Esophagus muscularis mucosa (tissue), 4 donors: Measurements from ENCODE around the gene LMO7.

ENCODE experiments used
- EP300 ChIP-seq: sonication (generic); formaldehyde crosslinking; IDR thresholded peaks from one replicate; pipeline ENCODE4 v1.6.1; 2017; ENCODE audit warnings: antibody characterized with exemption
- POLR2A ChIP-seq: fragments of 450-650 bp; IDR thresholded peaks from one replicate; pipeline ENCODE4 v1.6.1; 2017; ENCODE audit warnings: antibody characterized with exemption, moderate library complexity, mild to moderate bottlenecking, low read depth
- POLR2AphosphoS5 ChIP-seq, 2 donors: sonication (generic); formaldehyde crosslinking; IDR thresholded peaks; one replicate each; pipeline ENCODE4 v1.6.1; 2017; ENCODE audit warnings: antibody characterized with exemption in 2 of 2
- TF ChIP-seq, protein P1 (sequence below), 3 experiments: fragments of 200-600 bp in 2 of 3; fragments of 450-650 bp in 1 of 3; sonication (generic) in 2 of 3; IDR thresholded peaks; one replicate each; pipeline ENCODE4 v1.5.1; 2017 to 2019; ENCODE audit warnings: antibody characterized with exemption in 3 of 3, mild to moderate bottlenecking in 2 of 3, moderate library complexity in 1 of 3

- no peak for TF ChIP-seq EP300
- TF ChIP-seq, protein P1, sequence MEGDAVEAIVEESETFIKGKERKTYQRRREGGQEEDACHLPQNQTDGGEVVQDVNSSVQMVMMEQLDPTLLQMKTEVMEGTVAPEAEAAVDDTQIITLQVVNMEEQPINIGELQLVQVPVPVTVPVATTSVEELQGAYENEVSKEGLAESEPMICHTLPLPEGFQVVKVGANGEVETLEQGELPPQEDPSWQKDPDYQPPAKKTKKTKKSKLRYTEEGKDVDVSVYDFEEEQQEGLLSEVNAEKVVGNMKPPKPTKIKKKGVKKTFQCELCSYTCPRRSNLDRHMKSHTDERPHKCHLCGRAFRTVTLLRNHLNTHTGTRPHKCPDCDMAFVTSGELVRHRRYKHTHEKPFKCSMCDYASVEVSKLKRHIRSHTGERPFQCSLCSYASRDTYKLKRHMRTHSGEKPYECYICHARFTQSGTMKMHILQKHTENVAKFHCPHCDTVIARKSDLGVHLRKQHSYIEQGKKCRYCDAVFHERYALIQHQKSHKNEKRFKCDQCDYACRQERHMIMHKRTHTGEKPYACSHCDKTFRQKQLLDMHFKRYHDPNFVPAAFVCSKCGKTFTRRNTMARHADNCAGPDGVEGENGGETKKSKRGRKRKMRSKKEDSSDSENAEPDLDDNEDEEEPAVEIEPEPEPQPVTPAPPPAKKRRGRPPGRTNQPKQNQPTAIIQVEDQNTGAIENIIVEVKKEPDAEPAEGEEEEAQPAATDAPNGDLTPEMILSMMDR (IDR thresholded peaks at IDR 0.05): peak in 1 of 3 experiments; percentile 18
- TF ChIP-seq POLR2A: no peak
- peak in 1 of 2 donors; percentile 25 for TF ChIP-seq POLR2AphosphoS5 (IDR thresholded peaks at IDR 0.05)
Measured at GRCh38 chr13:75760131-75761021, 124.2 kb downstream of the LMO7 start.
